GM06990 (cell line): ENCODE measurements around the gene MAGI2.

Experiments
- DNase-seq: peaks from one replicate; pipeline ENCODE4 v3.0.0-alpha.2; 2011; ENCODE audit not compliant: insufficient read length; ENCODE audit errors: extremely low read depth
- H3K27me3 ChIP-seq: replicated peaks from 2 replicates; pipeline ENCODE4 v1.6.0; 2011; ENCODE audit warnings: low read length; ENCODE audit not compliant: control insufficient read depth, insufficient read depth
- H3K36me3 ChIP-seq: 2 replicates; pipeline ENCODE4 v1.5.1; 2011; ENCODE audit warnings: low read length; ENCODE audit not compliant: control insufficient read depth, insufficient read depth
- H3K4me3 ChIP-seq: replicated peaks from 2 replicates; pipeline ENCODE4 v1.5.1; 2011; ENCODE audit warnings: low read depth, mild to moderate bottlenecking, control low read depth, low read length
- TF ChIP-seq, protein P1 (sequence below): IDR thresholded peaks from 2 replicates; pipeline ENCODE4 v1.5.1; 2011; ENCODE audit warnings: low read length, control low read depth, mild to moderate bottlenecking, inconsistent platforms; ENCODE audit not compliant: insufficient read depth, poor library complexity, severe bottlenecking

Gene MAGI2

GRCh38 chr7:79290398-79290797, 163.1 kb downstream of the MAGI2 start:
- TF ChIP-seq, protein P1, sequence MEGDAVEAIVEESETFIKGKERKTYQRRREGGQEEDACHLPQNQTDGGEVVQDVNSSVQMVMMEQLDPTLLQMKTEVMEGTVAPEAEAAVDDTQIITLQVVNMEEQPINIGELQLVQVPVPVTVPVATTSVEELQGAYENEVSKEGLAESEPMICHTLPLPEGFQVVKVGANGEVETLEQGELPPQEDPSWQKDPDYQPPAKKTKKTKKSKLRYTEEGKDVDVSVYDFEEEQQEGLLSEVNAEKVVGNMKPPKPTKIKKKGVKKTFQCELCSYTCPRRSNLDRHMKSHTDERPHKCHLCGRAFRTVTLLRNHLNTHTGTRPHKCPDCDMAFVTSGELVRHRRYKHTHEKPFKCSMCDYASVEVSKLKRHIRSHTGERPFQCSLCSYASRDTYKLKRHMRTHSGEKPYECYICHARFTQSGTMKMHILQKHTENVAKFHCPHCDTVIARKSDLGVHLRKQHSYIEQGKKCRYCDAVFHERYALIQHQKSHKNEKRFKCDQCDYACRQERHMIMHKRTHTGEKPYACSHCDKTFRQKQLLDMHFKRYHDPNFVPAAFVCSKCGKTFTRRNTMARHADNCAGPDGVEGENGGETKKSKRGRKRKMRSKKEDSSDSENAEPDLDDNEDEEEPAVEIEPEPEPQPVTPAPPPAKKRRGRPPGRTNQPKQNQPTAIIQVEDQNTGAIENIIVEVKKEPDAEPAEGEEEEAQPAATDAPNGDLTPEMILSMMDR: no peak
- Histone ChIP-seq H3K36me3 (no peaks in the 10 kb centered on the region), H3K27me3 (no peaks in the 10 kb centered on the region), H3K4me3 (no peak overlapping the region)
- DNase-seq: no peak

DNA sequence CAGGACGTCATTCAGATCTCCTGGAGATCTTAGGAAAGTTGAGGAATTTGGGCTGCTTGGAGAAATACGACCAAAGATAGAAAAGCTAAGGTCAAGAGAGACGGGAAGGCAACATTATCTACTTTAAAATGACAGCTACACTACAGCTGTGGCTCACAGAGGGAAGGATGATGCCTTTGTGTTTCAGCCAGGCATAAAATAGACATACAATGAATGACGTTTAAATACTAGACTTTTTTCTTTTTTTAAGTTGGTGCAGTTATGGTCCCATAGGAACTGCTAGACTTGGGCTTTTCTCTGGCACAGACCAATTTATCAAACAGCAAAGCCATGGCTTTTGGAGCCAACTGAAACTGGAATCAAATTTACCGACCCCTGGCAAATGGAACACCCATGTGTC, 164.8 kb downstream of the MAGI2 start:
- no peak for DNase-seq
- no peaks in the 10 kb centered on the region for H3K36me3 ChIP-seq
- no peak overlapping the region for H3K4me3 ChIP-seq
- H3K27me3 ChIP-seq: no peaks in the 10 kb centered on the region
- TF ChIP-seq, protein P1: no peak

GRCh38 chr7:79287981-79288380, 165.5 kb downstream of the MAGI2 start:
- TF ChIP-seq, protein P1: no peak
- H3K27me3 ChIP-seq: no peaks in the 10 kb centered on the region
- no peak for DNase-seq
- H3K36me3 ChIP-seq: no peaks in the 10 kb centered on the region
- H3K4me3 ChIP-seq: no peak overlapping the region

DNA sequence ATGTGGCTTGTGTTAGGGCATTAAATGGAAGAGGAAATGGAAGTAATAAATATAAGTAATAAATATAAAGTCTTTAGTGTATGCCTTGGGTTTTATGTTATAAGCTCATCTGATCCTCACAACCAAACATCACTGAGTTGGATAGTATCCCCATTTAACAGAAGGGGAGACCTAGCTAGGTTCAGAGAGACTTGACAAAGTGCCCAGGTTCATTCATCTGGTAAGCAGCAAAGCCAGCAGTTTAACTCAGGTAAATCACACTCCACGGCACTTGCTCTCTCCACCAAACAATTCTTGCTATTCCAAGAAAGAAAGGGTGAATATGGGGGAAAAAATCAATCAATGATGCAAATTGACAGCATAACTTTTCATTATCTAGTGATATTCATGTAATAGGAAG, 167.3 kb downstream of the MAGI2 start:
- no peak overlapping the region for H3K4me3 ChIP-seq
- H3K36me3 ChIP-seq: no peaks in the 10 kb centered on the region
- no peaks in the 10 kb centered on the region for H3K27me3 ChIP-seq
- no peak for DNase-seq
- TF ChIP-seq, protein P1: no peak

GRCh38 chr7:79285756-79286155, 167.7 kb downstream of the MAGI2 start:
- Histone ChIP-seq H3K4me3 (no peak overlapping the region), H3K36me3 (no peaks in the 10 kb centered on the region), H3K27me3 (no peaks in the 10 kb centered on the region)
- TF ChIP-seq, protein P1: no peak
- DNase-seq: no peak

DNA sequence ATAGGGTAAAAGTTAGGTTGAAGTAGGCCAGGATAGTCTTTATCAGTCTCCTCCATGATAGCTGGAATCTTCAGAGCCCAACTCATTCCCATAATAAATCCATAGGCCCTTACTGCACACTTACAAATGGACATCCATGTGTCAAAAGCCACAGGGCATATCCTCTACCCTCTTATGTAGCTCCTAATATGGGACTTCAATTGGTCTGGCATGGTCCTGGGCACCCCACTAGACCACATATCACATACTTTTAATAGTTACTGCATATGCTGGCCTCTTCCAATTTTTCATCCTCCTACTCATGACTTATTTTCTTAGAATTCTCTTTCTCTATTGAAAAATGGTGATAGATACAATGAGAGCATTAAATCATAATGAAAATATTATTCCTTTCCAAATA, 169.3 kb downstream of the MAGI2 start:
- Histone ChIP-seq H3K4me3 (no peak overlapping the region), H3K27me3 (no peaks in the 10 kb centered on the region), H3K36me3 (no peaks in the 10 kb centered on the region)
- DNase-seq: no peak
- TF ChIP-seq, protein P1: no peak
